Gastrocnemius medialis (tissue), 4 donors: ENCODE results near the gene EXOC3L4.

Experiments
- CTCF ChIP-seq, 5 experiments: fragments of 450-650 bp in 3 of 5; fragments of 200-600 bp in 2 of 5; sonication (generic) in 2 of 5; IDR thresholded peaks in 4 of 5; conservative IDR thresholded peaks in 1 of 5; 1 replicate in 4 of 5; 2 replicates in 1 of 5; pipeline ENCODE4 v1.5.1; 2016 to 2019; ENCODE audit warnings: antibody characterized with exemption in 5 of 5, mild to moderate bottlenecking in 3 of 5, moderate library complexity in 3 of 5
- POLR2A ChIP-seq, 2 donors: fragments of 450-650 bp; IDR thresholded peaks; one replicate each; pipeline ENCODE4 v1.6.1; 2017; ENCODE audit warnings: antibody characterized with exemption in 2 of 2, mild to moderate bottlenecking in 2 of 2, moderate library complexity in 2 of 2

DNA sequence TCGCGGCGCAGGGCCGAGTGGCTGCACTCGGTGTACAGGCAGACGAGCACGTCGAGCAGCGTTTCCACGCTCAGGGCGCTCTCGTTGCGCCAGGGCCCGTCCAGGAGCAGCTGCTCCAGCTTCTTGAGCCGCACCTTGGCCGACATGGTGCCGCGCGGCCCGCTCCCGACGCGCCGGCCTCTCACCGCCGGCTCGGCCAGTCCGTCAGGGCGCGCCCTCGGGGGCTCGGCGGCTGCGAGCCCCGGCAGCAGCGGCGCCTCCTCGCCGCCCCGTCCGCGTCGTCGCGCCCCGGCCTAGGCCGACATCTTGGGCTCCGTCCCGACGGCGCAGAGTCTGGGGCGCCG is 37.5 kb upstream of the EXOC3L4 start:
- no peak for TF ChIP-seq CTCF (IDR thresholded peaks at IDR 0.05 in 4 of 5, conservative IDR thresholded peaks at IDR 0.05 in 1 of 5)
- peak; percentile 29 to 56 for TF ChIP-seq POLR2A (IDR thresholded peaks at IDR 0.05)
